Measurements from ENCODE around the gene VAV2.

Gene VAV2

GRCh38 chr9:133725886-133726285, 266.2 kb downstream of the VAV2 start:
- H3K79me2 ChIP-seq (ENCODE audit: insufficient read depth, low read length) = no peaks in the 10 kb centered on the region
- H3K9me3 ChIP-seq (ENCODE audit: insufficient read depth, low read length) = no peaks in the 10 kb centered on the region
- no peak overlapping the region for H3K4me2 ChIP-seq (ENCODE audit: low read depth, low read length, poor library complexity, severe bottlenecking)
- H3K36me3 ChIP-seq (ENCODE audit: low read length) = no peaks in the 10 kb centered on the region
- H3K27me3 ChIP-seq (ENCODE audit: low read length) = no peaks in the 10 kb centered on the region
- no peak overlapping the region for H3K9ac ChIP-seq (ENCODE audit: low read length)
- H3K27ac ChIP-seq (ENCODE audit: low read depth, low read length) = no peak overlapping the region
- H4K20me1 ChIP-seq (ENCODE audit: low read depth, low read length) = no peaks in the 10 kb centered on the region
- no peak for TF ChIP-seq CTCF (IDR thresholded peaks at IDR 0.05; ENCODE audit: insufficient read depth, low read length, poor library complexity, severe bottlenecking)
- TF ChIP-seq EZH2phosphoT487 (conservative IDR thresholded peaks at IDR 0.05; ENCODE audit: low read length) = no peak
- H3F3A ChIP-seq (ENCODE audit: insufficient read depth) = no peaks in the 10 kb centered on the region
- H3K4me3 ChIP-seq (ENCODE audit: insufficient read depth, low read length, poor library complexity, severe bottlenecking) = no peak overlapping the region
- no peak overlapping the region for H2AFZ ChIP-seq (ENCODE audit: low read depth, low read length, severe bottlenecking)
- H3K9me2 ChIP-seq (replicated peaks; ENCODE audit: insufficient read depth, low read length) = no peaks in the 10 kb centered on the region

- Histone ChIP-seq H3K4me3 (ENCODE audit: insufficient read depth, low read length, poor library complexity, severe bottlenecking) (no peak overlapping the region), H2AFZ (ENCODE audit: low read depth, low read length, severe bottlenecking) (no peak overlapping the region), H3K79me2 (ENCODE audit: insufficient read depth, low read length) (no peaks in the 10 kb centered on the region), H3K9ac (ENCODE audit: low read length) (no peak overlapping the region), H3K9me3 (ENCODE audit: insufficient read depth, low read length) (no peaks in the 10 kb centered on the region), H3K27me3 (ENCODE audit: low read length) (no peaks in the 10 kb centered on the region), H3K27ac (ENCODE audit: low read depth, low read length) (no peak overlapping the region), H3K9me2 (replicated peaks; ENCODE audit: insufficient read depth, low read length) (no peaks in the 10 kb centered on the region), H3K36me3 (ENCODE audit: low read length) (no peaks in the 10 kb centered on the region), H3F3A (ENCODE audit: insufficient read depth) (no peaks in the 10 kb centered on the region), H4K20me1 (ENCODE audit: low read depth, low read length) (no peaks in the 10 kb centered on the region), H3K4me2 (ENCODE audit: low read depth, low read length, poor library complexity, severe bottlenecking) (no peak overlapping the region)
- no peak for TF ChIP-seq EZH2phosphoT487 (conservative IDR thresholded peaks at IDR 0.05; ENCODE audit: low read length)
- TF ChIP-seq CTCF (IDR thresholded peaks at IDR 0.05; ENCODE audit: insufficient read depth, low read length, poor library complexity, severe bottlenecking) = no peak
Observed at GRCh38 chr9:133718563-133719315, 273.4 kb downstream of the VAV2 start.

- no peak overlapping the region for H3K4me3 ChIP-seq (ENCODE audit: insufficient read depth, low read length, poor library complexity, severe bottlenecking)
- no peaks in the 10 kb centered on the region for H3K36me3 ChIP-seq (ENCODE audit: low read length)
- no peaks in the 10 kb centered on the region for H3K9me2 ChIP-seq (replicated peaks; ENCODE audit: insufficient read depth, low read length)
- H3K79me2 ChIP-seq (ENCODE audit: insufficient read depth, low read length) = no peaks in the 10 kb centered on the region
- H3K9ac ChIP-seq (ENCODE audit: low read length) = no peak overlapping the region
- TF ChIP-seq EZH2phosphoT487 (conservative IDR thresholded peaks at IDR 0.05; ENCODE audit: low read length) (no peak), CTCF (IDR thresholded peaks at IDR 0.05; ENCODE audit: insufficient read depth, low read length, poor library complexity, severe bottlenecking) (no peak)
- H3K9me3 ChIP-seq (ENCODE audit: insufficient read depth, low read length) = no peaks in the 10 kb centered on the region
- no peaks in the 10 kb centered on the region for H4K20me1 ChIP-seq (ENCODE audit: low read depth, low read length)
- H3K27ac ChIP-seq (ENCODE audit: low read depth, low read length) = no peak overlapping the region
- no peak overlapping the region for H2AFZ ChIP-seq (ENCODE audit: low read depth, low read length, severe bottlenecking)
- H3F3A ChIP-seq (ENCODE audit: insufficient read depth) = no peaks in the 10 kb centered on the region
- H3K4me2 ChIP-seq (ENCODE audit: low read depth, low read length, poor library complexity, severe bottlenecking) = no peak overlapping the region
- H3K27me3 ChIP-seq (ENCODE audit: low read length) = no peaks in the 10 kb centered on the region
Observed at GRCh38 chr9:133717113-133718031, 274.8 kb downstream of the VAV2 start.
